Spleen (tissue), 11 donors: ENCODE results near the gene CDC42EP1. TPM values are rescaled to one million over a fixed set of nuclear protein-coding genes. Genes with fewer than 3 reads are reported as not detected.

Source experiments
- DNase-seq: peaks from one replicate; pipeline ENCODE4 v3.0.0-alpha.2; 2020
- H3K27ac ChIP-seq, 8 donors: fragments of 200-600 bp; sonication (generic) in 7 of 8; 1 replicate in 4 of 8; 2 replicates in 4 of 8; pipeline versions ENCODE4 v1.5.0 to v1.8.0; 2016 to 2021; ENCODE audit warnings: inconsistent platforms in 4 of 8, mild to moderate bottlenecking in 4 of 8, moderate library complexity in 1 of 8
- H3K27me3 ChIP-seq, 7 donors: fragments of 200-600 bp; sonication (generic) in 6 of 7; replicated peaks in 1 of 7; 1 replicate in 4 of 7; 2 replicates in 3 of 7; pipeline versions ENCODE4 v1.5.0 to v1.8.0; 2016 to 2021; ENCODE audit warnings: inconsistent platforms in 3 of 7, mild to moderate bottlenecking in 1 of 7
- H3K36me3 ChIP-seq, 6 donors: fragments of 200-600 bp; sonication (generic) in 5 of 6; 1 replicate in 4 of 6; 2 replicates in 2 of 6; pipeline versions ENCODE4 v1.5.0 to v1.8.0; 2016 to 2021; ENCODE audit warnings: inconsistent platforms in 2 of 6
- H3K4me1 ChIP-seq, 6 donors: fragments of 200-600 bp; sonication (generic) in 5 of 6; 1 replicate in 3 of 6; 2 replicates in 3 of 6; pipeline versions ENCODE4 v1.5.0 to v1.8.0; 2016 to 2021; ENCODE audit warnings: inconsistent platforms in 3 of 6
- H3K4me3 ChIP-seq, 8 donors: fragments of 200-600 bp; sonication (generic) in 7 of 8; 1 replicate in 4 of 8; 2 replicates in 4 of 8; pipeline versions ENCODE4 v1.5.0 to v1.8.0; 2016 to 2021; ENCODE audit warnings: inconsistent platforms in 4 of 8, mild to moderate bottlenecking in 4 of 8, moderate library complexity in 2 of 8
- H3K9me3 ChIP-seq, 8 donors: fragments of 200-600 bp; sonication (generic) in 7 of 8; 1 replicate in 4 of 8; 2 replicates in 4 of 8; pipeline versions ENCODE4 v1.5.0 to v1.8.0; 2016 to 2021; ENCODE audit warnings: inconsistent platforms in 4 of 8
- POLR2A ChIP-seq, 3 donors: fragments of 450-650 bp; IDR thresholded peaks; one replicate each; pipeline ENCODE4 v1.5.1; 2017; ENCODE audit warnings: antibody characterized with exemption in 3 of 3, mild to moderate bottlenecking in 1 of 3
- POLR2AphosphoS5 ChIP-seq, 3 donors: sonication (generic); formaldehyde crosslinking; IDR thresholded peaks; one replicate each; pipeline ENCODE4 v1.5.1; 2017; ENCODE audit warnings: antibody characterized with exemption in 3 of 3
- WGBS, 5 donors: extraction: QIAGEN DNeasy Blood & Tissue Kit in 3 of 5; methylation state at CpG; one replicate each; pipeline versions ENCODE4 v1.1.5 to v1.1.7; 2013 to 2018; 5-methylcytosine and 5-hydroxymethylcytosine counted together
- intact Hi-C: fragments of 100-400 bp; cut with DNase I; formaldehyde crosslinking; loops from one replicate; pipeline ENCODE4 v1.15.0; 2023; ENCODE audit warnings: low total_unique reads
- polyA plus RNA-seq, 3 donors: library from polyadenylated mRNA; stranded (reverse); fragments of 200-250 nt; gene quantifications; one replicate each; pipeline ENCODE4 v1.2.1, GENCODE V29; 2013
- total RNA-seq, 7 donors: library from RNA; depleted of rRNA in 3 of 7; stranded (reverse); fragments of >200 nt in 3 of 7; fragmentation: NEBNext Ultra II Directional in 4 of 7; extraction: Animal tissue kit (Norgen Biotek cat#: 25700) in 4 of 7; gene quantifications; one replicate each; pipeline versions ENCODE4 v1.1.0 to v1.2.1, GENCODE V29; 2016 to 2021
- TF ChIP-seq, protein P1 (sequence below), 11 experiments: fragments of 200-600 bp in 7 of 11; fragments of 450-650 bp in 4 of 11; sonication (generic) in 4 of 11; IDR thresholded peaks in 8 of 11; conservative IDR thresholded peaks in 3 of 11; 1 replicate in 7 of 11; 2 replicates in 4 of 11; pipeline versions ENCODE4 v1.4.0 to v1.8.0; 2016 to 2021; ENCODE audit warnings: antibody characterized with exemption in 11 of 11, inconsistent platforms in 4 of 11, mild to moderate bottlenecking in 1 of 11
- donor health status: healthy with polysubstance abuse.
- donor health status: DM: no; HTN: no; CAD: no; lungs with moderate emphysema.
- donor health status: DM: no; HTN: no; CAD: no.
- donor health status: Bipolar disorder and iron deficiency.
- donor health status: healthy.
- donor health status: DM: no; HTN: no; CAD: no.
- donor health status: DM: yes; HTN: yes; CAD: no.

Gene CDC42EP1
- total and polyA plus RNA-seq, 10 donors: 4.6 to 35.7 (median 20.1) TPM

DNA sequence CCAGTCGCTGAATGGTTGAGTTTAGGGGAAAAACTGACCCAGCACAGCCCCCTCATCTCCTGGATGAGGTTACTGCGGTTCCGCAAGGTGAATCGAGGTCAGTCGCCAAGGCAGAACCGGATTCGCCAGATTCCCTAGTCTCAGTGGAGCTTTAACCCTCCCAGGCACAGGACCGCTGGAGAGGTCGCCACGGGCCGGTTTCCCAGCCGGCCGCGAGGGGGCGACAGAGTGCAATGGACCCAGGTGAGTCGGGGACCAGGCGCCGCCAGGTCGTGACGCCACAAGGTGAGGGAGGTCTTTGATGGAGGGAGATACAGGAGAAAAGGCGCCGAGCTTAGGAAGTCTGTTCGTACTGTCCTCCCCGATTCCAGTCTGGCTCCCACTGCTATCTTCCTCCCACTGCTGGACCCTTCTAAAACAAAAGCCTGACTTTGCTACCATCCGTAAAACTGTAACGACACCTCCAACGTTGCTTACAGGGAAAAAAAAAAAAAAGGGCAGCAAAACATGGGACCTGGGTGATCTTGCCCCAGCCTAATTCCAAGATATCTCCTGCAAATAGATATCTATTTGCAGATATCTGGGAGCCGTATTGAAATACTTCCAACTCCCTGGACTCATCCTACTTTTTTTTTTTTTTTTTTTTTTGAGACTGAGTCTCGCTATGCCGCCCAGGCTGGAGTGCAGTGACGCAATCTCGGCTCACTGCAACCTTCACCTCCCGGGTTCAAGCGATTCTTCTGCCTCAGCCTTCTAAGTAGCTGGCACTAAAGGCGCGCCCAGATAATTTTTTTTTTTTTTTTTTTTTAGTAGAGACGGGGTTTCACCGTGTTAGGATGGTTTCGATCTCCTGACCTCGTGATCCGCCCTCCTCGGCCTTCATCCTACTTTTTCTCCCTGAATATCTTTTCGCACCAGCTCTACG lies 47.0 kb downstream of the CDC42EP1 start:
- intact Hi-C loops: no loop called here
- TF ChIP-seq, protein P1, sequence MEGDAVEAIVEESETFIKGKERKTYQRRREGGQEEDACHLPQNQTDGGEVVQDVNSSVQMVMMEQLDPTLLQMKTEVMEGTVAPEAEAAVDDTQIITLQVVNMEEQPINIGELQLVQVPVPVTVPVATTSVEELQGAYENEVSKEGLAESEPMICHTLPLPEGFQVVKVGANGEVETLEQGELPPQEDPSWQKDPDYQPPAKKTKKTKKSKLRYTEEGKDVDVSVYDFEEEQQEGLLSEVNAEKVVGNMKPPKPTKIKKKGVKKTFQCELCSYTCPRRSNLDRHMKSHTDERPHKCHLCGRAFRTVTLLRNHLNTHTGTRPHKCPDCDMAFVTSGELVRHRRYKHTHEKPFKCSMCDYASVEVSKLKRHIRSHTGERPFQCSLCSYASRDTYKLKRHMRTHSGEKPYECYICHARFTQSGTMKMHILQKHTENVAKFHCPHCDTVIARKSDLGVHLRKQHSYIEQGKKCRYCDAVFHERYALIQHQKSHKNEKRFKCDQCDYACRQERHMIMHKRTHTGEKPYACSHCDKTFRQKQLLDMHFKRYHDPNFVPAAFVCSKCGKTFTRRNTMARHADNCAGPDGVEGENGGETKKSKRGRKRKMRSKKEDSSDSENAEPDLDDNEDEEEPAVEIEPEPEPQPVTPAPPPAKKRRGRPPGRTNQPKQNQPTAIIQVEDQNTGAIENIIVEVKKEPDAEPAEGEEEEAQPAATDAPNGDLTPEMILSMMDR (IDR thresholded peaks at IDR 0.05 in 8 of 11, conservative IDR thresholded peaks at IDR 0.05 in 3 of 11): peak; percentile 89 to 99 (median 97)
- TF ChIP-seq POLR2A (IDR thresholded peaks at IDR 0.05): no peak
- TF ChIP-seq POLR2AphosphoS5 (IDR thresholded peaks at IDR 0.05): peak; percentile 44 to 79 (median 73)
- Histone ChIP-seq H3K36me3 (no peaks in the 10 kb centered on the region), H3K9me3 (no peaks in the 10 kb centered on the region), H3K4me3 (peak overlapping the region; percentile 21 to 97 (median 90)), H3K4me1 (peaks cover 27 to 73% (median 45%) of the 10 kb centered on the region in 6 donors), H3K27ac (peak overlapping the region; percentile 91 to 98 (median 96)), H3K27me3 (peaks cover 0 to 10% (median 0%) of the 10 kb centered on the region in 7 donors)
- 3 to 4% (median 4%) methylated on average over 44 of the region's 44 CpGs for WGBS, 5 donors
- peak; percentile 98 for DNase-seq

DNA sequence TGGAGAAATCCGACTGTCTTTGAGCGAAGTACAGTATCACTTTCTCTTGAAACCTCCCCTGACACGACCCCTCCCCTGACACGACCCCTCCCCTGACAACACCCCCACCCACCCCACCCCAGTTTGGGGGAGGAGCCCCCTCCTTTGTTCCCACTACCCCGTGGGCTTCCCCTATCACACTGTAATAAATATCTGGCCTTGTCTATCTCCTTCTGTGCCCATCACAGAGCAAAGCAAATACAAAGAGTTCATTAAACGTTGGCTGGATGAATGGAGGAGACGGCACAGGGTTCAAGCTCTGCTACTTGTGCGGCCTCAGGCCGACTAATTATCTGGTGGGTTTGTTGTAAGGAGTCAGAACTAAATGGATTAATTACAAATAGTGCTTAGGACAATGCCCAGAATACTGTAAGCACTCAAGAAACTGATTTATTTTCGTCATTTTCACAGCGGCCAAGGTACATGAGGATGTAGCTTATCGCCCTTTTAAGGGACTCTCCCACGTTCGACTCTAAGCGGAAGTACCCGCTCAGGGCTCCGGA lies 47.7 kb downstream of the CDC42EP1 start:
- intact Hi-C loops: no loop called here
- H3K36me3 ChIP-seq: peaks cover 0 to 4% (median 0%) of the 10 kb centered on the region in 6 donors
- peaks cover 0 to 10% (median 0%) of the 10 kb centered on the region in 7 donors for H3K27me3 ChIP-seq
- H3K27ac ChIP-seq: peak overlapping the region; percentile 91 to 98 (median 96)
- H3K4me3 ChIP-seq: peak overlapping the region; percentile 79 to 97 (median 93)
- no peaks in the 10 kb centered on the region for H3K9me3 ChIP-seq
- TF ChIP-seq POLR2AphosphoS5 (IDR thresholded peaks at IDR 0.05) (no peak), POLR2A (IDR thresholded peaks at IDR 0.05) (no peak)
- TF ChIP-seq, protein P1 (IDR thresholded peaks at IDR 0.05 in 8 of 11, conservative IDR thresholded peaks at IDR 0.05 in 3 of 11): no peak
- peaks cover 27 to 78% (median 47%) of the 10 kb centered on the region in 6 donors for H3K4me1 ChIP-seq
- 2 to 3% (median 3%) methylated on average over 17 of the region's 17 CpGs for WGBS, 5 donors
- DNase-seq: no peak

DNA sequence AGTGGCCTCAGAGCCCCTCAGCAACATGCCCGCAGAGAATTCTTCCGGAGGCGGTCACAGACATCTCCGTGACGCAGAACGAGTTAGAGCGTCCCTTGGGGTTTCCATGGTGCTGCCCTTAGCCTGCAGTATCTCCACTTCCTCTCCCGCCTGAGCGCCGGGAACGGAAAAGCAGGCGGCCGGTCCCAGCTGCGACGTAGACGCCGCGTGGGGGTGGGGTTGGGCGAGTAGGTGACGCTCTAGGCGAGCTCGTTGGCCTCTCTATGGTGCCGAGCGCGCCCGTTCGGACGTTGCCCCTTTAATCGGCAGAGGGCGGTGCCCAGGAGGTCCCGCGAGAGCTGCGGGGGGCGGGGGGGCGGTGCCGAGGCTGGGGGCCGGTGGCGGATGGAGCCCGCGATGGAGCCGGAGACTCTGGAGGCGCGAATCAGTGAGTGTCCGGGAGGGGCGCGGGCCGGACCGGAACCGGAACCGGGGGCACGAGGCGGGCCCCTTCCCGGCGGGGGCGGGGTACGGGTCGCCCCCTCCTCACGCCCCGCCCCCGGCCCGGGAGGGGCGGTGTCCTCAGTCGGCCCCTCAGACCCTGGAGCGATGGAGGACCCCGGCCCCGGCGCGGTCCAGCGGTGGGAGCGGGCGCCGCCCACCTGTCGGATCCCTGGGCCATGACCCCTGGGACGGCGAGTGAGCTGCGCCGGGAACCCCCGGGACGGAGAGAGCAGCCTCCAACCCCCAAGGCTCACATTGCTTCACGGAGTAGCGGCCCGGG lies 48.4 kb downstream of the CDC42EP1 start, which contains the start of gene GGA1:
Gene GGA1 (plus strand): TSS at position 358 of the 763 bp plus-strand sequence. CDS start 27 bp downstream, at position 385.
- peak; percentile 99 for DNase-seq
- Histone ChIP-seq H3K27ac (peak within 1 kb of the TSS; percentile 91 to 98 (median 96)), H3K9me3 (no peaks in the 10 kb centered on the region), H3K4me1 (peaks cover 27 to 85% (median 50%) of the 10 kb centered on the region in 6 donors), H3K27me3 (peaks cover 0 to 10% (median 0%) of the 10 kb centered on the region in 7 donors), H3K36me3 (peaks cover 0 to 11% (median 0%) of the 10 kb centered on the region in 6 donors), H3K4me3 (peak within 1 kb of the TSS; percentile 79 to 97 (median 93))
- WGBS, 5 donors: 0 to 2% (median 0%) methylated on average over 29 to 82 of the region's 82 CpGs
- intact Hi-C loops: no loop called here
- TF ChIP-seq, protein P1 (IDR thresholded peaks at IDR 0.05 in 8 of 11, conservative IDR thresholded peaks at IDR 0.05 in 3 of 11): peak in 6 of 11 experiments; percentile 21 to 61 (median 42)
- TF ChIP-seq POLR2AphosphoS5 (IDR thresholded peaks at IDR 0.05): peak; percentile 91 to 96 (median 92)
- TF ChIP-seq POLR2A (IDR thresholded peaks at IDR 0.05): no peak
